CD14-positive monocyte (primary cell): Measurements from ENCODE around the gene SNAP47. TPM values are rescaled to one million over a fixed set of nuclear protein-coding genes. Genes with fewer than 3 reads are reported as not detected.
"Not testable (repeated sequence)": the region's sequence is repeated elsewhere in the genome, so short reads cannot be mapped to it uniquely, and the experiment has no call there.

Experiments used
- DNase-seq, 3 donors: peaks; one replicate each; pipeline ENCODE4 v3.0.0-alpha.2; 2011 to 2022
- H2AFZ ChIP-seq: 2 replicates; pipeline ENCODE4 v1.6.0; 2012; ENCODE audit warnings: mild to moderate bottlenecking, low read depth, low read length, inconsistent platforms; ENCODE audit not compliant: insufficient read depth, poor library complexity, severe bottlenecking
- H3K27ac ChIP-seq, 2 donors: 1 replicate in 1 of 2; 2 replicates in 1 of 2; pipeline ENCODE4 v1.5.1; 2012 to 2013; ENCODE audit warnings: low read length in 2 of 2, control low read depth in 1 of 2, inconsistent platforms in 1 of 2, low read depth in 1 of 2, mild to moderate bottlenecking in 1 of 2
- H3K27me3 ChIP-seq, 2 donors: one replicate each; pipeline versions ENCODE4 v1.6.0 to v1.6.1; 2011 to 2013; ENCODE audit warnings: low read length in 2 of 2; ENCODE audit not compliant: control insufficient read depth in 2 of 2, insufficient read depth in 2 of 2
- H3K36me3 ChIP-seq, 2 donors: replicated peaks in 1 of 2; 1 replicate in 1 of 2; 2 replicates in 1 of 2; pipeline versions ENCODE4 v1.5.1 to v1.6.1; 2012 to 2013; ENCODE audit warnings: low read length in 2 of 2, control low read depth in 1 of 2, inconsistent platforms in 1 of 2, mild to moderate bottlenecking in 1 of 2; ENCODE audit not compliant: insufficient read depth in 2 of 2, control insufficient read depth in 1 of 2
- H3K4me1 ChIP-seq, 2 donors: 1 replicate in 1 of 2; 2 replicates in 1 of 2; pipeline versions ENCODE4 v1.5.1 to v1.6.1; 2012 to 2013; ENCODE audit warnings: low read length in 2 of 2, control low read depth in 1 of 2, inconsistent platforms in 1 of 2, mild to moderate bottlenecking in 1 of 2, moderate library complexity in 1 of 2; ENCODE audit not compliant: insufficient read depth in 2 of 2, control insufficient read depth in 1 of 2
- H3K4me2 ChIP-seq: replicated peaks from 2 replicates; pipeline ENCODE3; 2012; ENCODE audit warnings: low read length, moderate library complexity, mild to moderate bottlenecking; ENCODE audit not compliant: poor library complexity, severe bottlenecking; ENCODE audit errors: extremely low read depth
- H3K4me3 ChIP-seq, 3 experiments: fragments of 200-600 bp in 1 of 3; sonication (generic) in 1 of 3; replicated peaks in 1 of 3; 1 replicate in 2 of 3; 2 replicates in 1 of 3; pipeline ENCODE4 v1.5.1; 2011 to 2013; ENCODE audit warnings: low read length in 3 of 3, mild to moderate bottlenecking in 3 of 3, control low read depth in 2 of 3, low read depth in 2 of 3, inconsistent platforms in 1 of 3, moderate library complexity in 1 of 3
- H3K79me2 ChIP-seq: 2 replicates; pipeline ENCODE4 v1.6.0; 2012; ENCODE audit warnings: mild to moderate bottlenecking, control low read depth, inconsistent platforms, low read length, moderate library complexity; ENCODE audit not compliant: insufficient read depth
- H3K9ac ChIP-seq: 2 replicates; pipeline ENCODE4 v1.6.0; 2017; ENCODE audit warnings: low read length, mild to moderate bottlenecking; ENCODE audit not compliant: insufficient read depth, poor library complexity, severe bottlenecking
- H3K9me3 ChIP-seq, 2 donors: replicated peaks in 1 of 2; 1 replicate in 1 of 2; 2 replicates in 1 of 2; pipeline versions ENCODE4 v1.5.1 to v1.6.1; 2012 to 2013; ENCODE audit warnings: low read length in 2 of 2, control low read depth in 1 of 2; ENCODE audit not compliant: control insufficient read depth in 1 of 2, insufficient read depth in 1 of 2
- H4K20me1 ChIP-seq: 2 replicates; pipeline ENCODE4 v1.6.0; 2012; ENCODE audit warnings: mild to moderate bottlenecking, low read length, control low read depth, moderate library complexity; ENCODE audit not compliant: insufficient read depth
- H3K27ac Mint-ChIP-seq, 7 donors: one replicate each; pipeline ENCODE4 v1.8.0; 2020; ENCODE audit warnings: mild to moderate bottlenecking in 7 of 7, mixed read lengths in 7 of 7, moderate library complexity in 6 of 7, inconsistent platforms in 2 of 7
- H3K27me3 Mint-ChIP-seq, 3 donors: one replicate each; pipeline ENCODE4 v1.8.0; 2021 to 2022; ENCODE audit warnings: low read depth in 3 of 3, mild to moderate bottlenecking in 3 of 3, mixed read lengths in 3 of 3, moderate library complexity in 3 of 3, inconsistent platforms in 1 of 3
- H3K36me3 Mint-ChIP-seq, 2 donors: one replicate each; pipeline ENCODE4 v1.8.0; 2020; ENCODE audit warnings: mixed read lengths in 2 of 2, inconsistent platforms in 1 of 2, mild to moderate bottlenecking in 1 of 2
- H3K4me1 Mint-ChIP-seq: one replicate; pipeline ENCODE4 v1.8.0; 2020; ENCODE audit warnings: mild to moderate bottlenecking, mixed read lengths
- H3K4me3 Mint-ChIP-seq, 2 donors: one replicate each; pipeline ENCODE4 v1.8.0; 2020; ENCODE audit warnings: mild to moderate bottlenecking in 2 of 2, mixed read lengths in 2 of 2, moderate library complexity in 1 of 2
- H3K9me3 Mint-ChIP-seq, 7 donors: one replicate each; pipeline ENCODE4 v1.8.0; 2020 to 2022; ENCODE audit warnings: mixed read lengths in 7 of 7, mild to moderate bottlenecking in 6 of 7, moderate library complexity in 6 of 7, inconsistent platforms in 2 of 7
- CTCF ChIP-seq: fragments of 200-600 bp; IDR thresholded peaks from one replicate; pipeline ENCODE4 v1.8.0; 2022; ENCODE audit warnings: antibody characterized with exemption, mild to moderate bottlenecking
- WGBS: methylation state at CpG from one replicate; pipeline ENCODE4 v1.1.5; 2013; ENCODE audit warnings: missing lambda C conversion rate; ENCODE audit not compliant: insufficient coverage; 5-methylcytosine and 5-hydroxymethylcytosine counted together
- intact Hi-C, 2 donors: fragments of 100-400 bp; cut with micrococcal nuclease; formaldehyde crosslinking; loops; one replicate each; pipeline versions ENCODE4 v1.15.0 to v1.15.1; 2023
- polyA plus RNA-seq, 3 donors: library from polyadenylated mRNA; depleted of rRNA in 1 of 3; unstranded in 2 of 3; stranded (reverse) in 1 of 3; fragments of 300-500 nt in 2 of 3; fragments of >200 nt in 1 of 3; fragmentation: Illumina TruSeq in 2 of 3; gene quantifications; 1 replicate in 2 of 3; 2 replicates in 1 of 3; pipeline ENCODE4 v1.2.3, GENCODE V29; 2012 to 2021

SNAP47 gene
- polyA plus RNA-seq, 3 donors, result 15.4 to 25.0 (median 20.5) TPM

GRCh38 chr1:227707846-227708245 lies 27.4 kb upstream of the SNAP47 start:
- no peak overlapping the region for H3K27ac Mint-ChIP-seq
- Histone ChIP-seq H3K27me3 (no peaks in the 10 kb centered on the region), H3K4me2 (no peak overlapping the region), H2AFZ (no peak overlapping the region), H3K4me1 (no peaks in the 10 kb centered on the region), H3K4me3 (no peak overlapping the region), H3K9me3 (peaks cover 28 to 45% of the 10 kb centered on the region in 2 donors), H3K79me2 (no peaks in the 10 kb centered on the region), H4K20me1 (no peaks in the 10 kb centered on the region), H3K9ac (no peak overlapping the region), H3K36me3 (no peaks in the 10 kb centered on the region), H3K27ac (no peak overlapping the region)
- intact Hi-C loops, result no loop called here
- no peaks in the 10 kb centered on the region for H3K36me3 Mint-ChIP-seq
- H3K9me3 Mint-ChIP-seq, result peaks cover 20 to 61% (median 51%) of the 10 kb centered on the region in 7 donors
- H3K4me3 Mint-ChIP-seq, result no peak overlapping the region
- H3K4me1 Mint-ChIP-seq, result no peaks in the 10 kb centered on the region
- no peak for DNase-seq
- peaks cover 0 to 2% (median 0%) of the 10 kb centered on the region in 3 donors for H3K27me3 Mint-ChIP-seq
- 40% methylated on average over 1 of the region's 1 CpG for WGBS
- no peak for TF ChIP-seq CTCF

- H3K79me2 ChIP-seq, result no peaks in the 10 kb centered on the region
Measured at GRCh38 chr1:227709451-227709850, 25.8 kb upstream of the SNAP47 start.

GRCh38 chr1:227710474-227710873 lies 24.8 kb upstream of the SNAP47 start:
- H2AFZ ChIP-seq, H3K4me1 Mint-ChIP-seq, H3K4me3 Mint-ChIP-seq, H3K4me3 ChIP-seq, H3K27me3 ChIP-seq, H3K79me2 ChIP-seq, H4K20me1 ChIP-seq, H3K36me3 Mint-ChIP-seq, intact Hi-C loops, DNase-seq, H3K4me2 ChIP-seq, H3K27me3 Mint-ChIP-seq, H3K27ac ChIP-seq, H3K9ac ChIP-seq, H3K4me1 ChIP-seq, H3K36me3 ChIP-seq, H3K27ac Mint-ChIP-seq: not testable (repeated sequence)
- H3K9me3 Mint-ChIP-seq, result peaks cover 23 to 65% (median 55%) of the 10 kb centered on the region in 7 donors
- H3K9me3 ChIP-seq, result peaks cover 41 to 53% of the 10 kb centered on the region in 2 donors
- 100% methylated on average over 2 of the region's 24 CpGs for WGBS

More at GRCh38 chr1:227709451-227709850, 25.8 kb upstream of the SNAP47 start:
- no peak overlapping the region for H3K27ac ChIP-seq
- H3K36me3 ChIP-seq, result no peaks in the 10 kb centered on the region
- no CpG with 5 or more reads among the region's 1 CpG for WGBS
- H2AFZ ChIP-seq, result no peak overlapping the region
- Mint-ChIP-seq H3K27me3 (peaks cover 0 to 4% (median 2%) of the 10 kb centered on the region in 3 donors), H3K36me3 (no peaks in the 10 kb centered on the region), H3K4me3 (no peak overlapping the region), H3K9me3 (peaks cover 17 to 61% (median 53%) of the 10 kb centered on the region in 7 donors), H3K4me1 (no peaks in the 10 kb centered on the region), H3K27ac (no peak overlapping the region)
- no peaks in the 10 kb centered on the region for H3K27me3 ChIP-seq
- no peak for DNase-seq
- H3K4me2 ChIP-seq, result no peak overlapping the region
- H4K20me1 ChIP-seq, result no peaks in the 10 kb centered on the region
- no peaks in the 10 kb centered on the region for H3K4me1 ChIP-seq
- no peak for TF ChIP-seq CTCF
- H3K4me3 ChIP-seq, result no peak overlapping the region
- peaks cover 41 to 48% of the 10 kb centered on the region in 2 donors for H3K9me3 ChIP-seq
- H3K9ac ChIP-seq, result no peak overlapping the region
- intact Hi-C loops, result no loop called here
